Measurements from ENCODE around the gene PHF12.

The PHF12 gene

DNA sequence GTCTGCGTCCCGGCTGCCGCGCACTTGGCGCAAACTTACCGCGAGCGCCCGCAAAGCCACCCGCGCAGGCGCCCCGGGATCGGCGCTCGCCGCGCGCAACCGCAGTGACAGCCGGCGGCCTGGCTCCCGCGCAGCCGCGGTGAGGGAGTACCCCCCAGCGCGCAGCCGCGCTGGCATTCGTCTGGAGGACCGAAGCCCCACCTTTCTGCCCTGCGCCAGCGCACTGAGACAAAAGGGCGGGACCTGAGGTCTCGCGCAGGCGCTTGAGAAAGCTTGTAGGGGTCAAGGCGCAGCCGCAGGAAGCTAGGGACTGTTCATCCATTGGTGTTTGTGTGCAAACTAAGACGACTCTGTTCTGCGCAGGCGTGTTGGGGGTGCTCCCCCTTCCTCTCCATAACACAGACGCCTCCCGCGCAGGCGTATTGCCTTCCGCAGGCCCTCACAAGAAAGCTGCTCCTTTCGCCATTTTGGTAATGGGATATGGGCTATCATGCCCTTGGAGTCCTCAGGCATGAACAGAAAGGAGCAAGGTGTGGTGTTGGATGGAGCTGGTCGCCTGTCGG, at the start of gene PHF12:
PHF12 (minus strand) TSS at position 91 of the 563 bp plus-strand sequence. CDS start 558 bp downstream, outside the sequence.
- peak; percentile 99 for DNase-seq

GRCh38 chr17:29000973-29001372, 49.7 kb upstream of the PHF12 start:
- DNase-seq, result no peak

- no peak for DNase-seq
Measured at GRCh38 chr17:28999206-28999605, 47.9 kb upstream of the PHF12 start.

GRCh38 chr17:28997806-28998205, 46.5 kb upstream of the PHF12 start:
- peak; percentile 10 for DNase-seq

- DNase-seq, result no peak
Measured at GRCh38 chr17:28996554-28997096, 45.3 kb upstream of the PHF12 start.

DNA sequence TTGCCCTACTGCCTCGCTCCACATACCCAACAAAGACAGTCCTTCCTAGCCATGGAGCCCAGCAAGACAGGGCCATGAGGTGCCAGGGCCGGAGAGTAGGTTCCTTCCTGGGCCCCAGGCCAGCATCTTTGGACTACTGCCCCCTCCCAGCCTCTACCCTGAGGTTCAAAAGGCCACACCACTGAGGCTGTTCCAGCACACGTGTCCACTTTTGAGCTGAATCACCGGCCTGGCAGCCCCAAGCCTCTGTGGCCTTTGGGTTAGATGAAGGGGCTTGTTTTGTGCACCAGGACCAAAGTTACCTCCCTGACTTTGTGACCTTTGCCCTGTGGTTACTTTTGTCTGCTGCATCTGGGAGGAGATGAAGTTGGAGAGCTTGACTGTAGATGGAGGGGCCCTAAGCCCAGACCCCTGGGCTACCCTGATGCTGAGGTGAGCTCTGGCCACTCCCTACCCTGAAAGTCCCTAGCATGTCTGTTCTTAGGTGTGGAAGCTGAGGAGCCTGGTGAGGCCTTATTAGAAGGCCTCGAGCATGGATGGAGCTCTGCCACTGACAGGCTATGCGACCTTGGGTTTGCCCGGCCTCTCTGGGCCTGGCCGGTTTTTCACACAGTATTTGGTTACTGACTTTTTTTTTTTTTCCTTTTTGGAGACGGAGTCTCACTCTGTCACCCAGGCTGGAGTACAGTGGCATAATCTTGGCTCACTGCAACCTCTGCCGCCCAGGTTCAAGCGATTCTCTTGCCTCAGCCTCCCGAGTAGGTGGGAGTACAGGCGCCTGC, 42.5 kb upstream of the PHF12 start:
- DNase-seq, result no peak

DNA sequence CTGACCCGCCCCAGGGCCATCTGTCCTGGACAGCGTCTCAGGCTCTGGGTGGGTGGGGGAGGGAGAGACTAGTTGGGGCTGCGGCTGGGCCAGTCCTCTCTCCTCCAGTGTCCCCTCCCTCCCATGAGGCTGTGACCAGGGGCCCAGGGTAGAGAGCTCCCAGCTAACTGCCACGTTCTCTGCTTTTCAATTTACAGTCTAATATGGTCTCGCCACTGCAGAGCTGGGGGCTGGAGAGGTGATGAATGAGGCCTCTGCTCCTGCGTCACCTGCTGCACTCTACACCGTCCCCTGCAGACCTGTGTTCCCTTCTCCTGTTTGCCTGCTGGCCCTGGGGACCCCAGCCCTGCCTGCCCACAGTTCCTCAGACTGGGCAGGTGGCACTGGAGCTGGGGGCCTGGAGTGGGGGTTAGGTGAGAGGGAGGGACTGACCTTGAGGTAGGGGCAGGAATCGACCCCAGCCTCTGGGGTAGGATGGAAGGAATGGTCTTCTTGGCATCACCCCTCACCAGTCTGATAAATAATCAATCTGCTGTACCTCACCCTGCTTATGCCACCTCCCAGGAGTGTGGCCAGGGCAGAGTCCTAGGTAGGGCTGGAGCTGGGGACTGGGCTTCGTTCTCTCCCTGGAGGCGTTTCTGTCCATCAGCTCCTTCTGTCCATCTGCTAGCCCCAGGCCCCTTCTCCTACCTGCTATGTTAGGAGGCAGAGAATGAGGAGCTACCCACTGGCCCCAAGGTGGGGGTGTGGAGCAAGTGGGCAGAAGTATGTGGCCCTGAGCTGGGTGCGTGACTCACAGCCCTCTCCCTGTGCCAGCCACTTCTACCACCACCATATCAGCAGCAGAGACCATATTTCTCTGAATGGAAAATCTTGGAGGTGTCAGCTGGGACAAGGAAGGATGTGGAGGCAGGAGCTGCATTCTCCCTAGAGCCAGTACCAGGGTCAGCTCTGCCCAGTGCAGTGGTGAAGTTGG, 41.6 kb upstream of the PHF12 start:
- no peak for DNase-seq

- DNase-seq, result no peak
Measured at GRCh38 chr17:28992185-28992584, 40.9 kb upstream of the PHF12 start.

- no peak for DNase-seq
Measured at GRCh38 chr17:28991779-28992178, 40.5 kb upstream of the PHF12 start.

- no peak for DNase-seq
Measured at GRCh38 chr17:28989028-28989427, 37.7 kb upstream of the PHF12 start.

- DNase-seq, result no peak
Measured at GRCh38 chr17:28988475-28988874, 37.2 kb upstream of the PHF12 start.

DNA sequence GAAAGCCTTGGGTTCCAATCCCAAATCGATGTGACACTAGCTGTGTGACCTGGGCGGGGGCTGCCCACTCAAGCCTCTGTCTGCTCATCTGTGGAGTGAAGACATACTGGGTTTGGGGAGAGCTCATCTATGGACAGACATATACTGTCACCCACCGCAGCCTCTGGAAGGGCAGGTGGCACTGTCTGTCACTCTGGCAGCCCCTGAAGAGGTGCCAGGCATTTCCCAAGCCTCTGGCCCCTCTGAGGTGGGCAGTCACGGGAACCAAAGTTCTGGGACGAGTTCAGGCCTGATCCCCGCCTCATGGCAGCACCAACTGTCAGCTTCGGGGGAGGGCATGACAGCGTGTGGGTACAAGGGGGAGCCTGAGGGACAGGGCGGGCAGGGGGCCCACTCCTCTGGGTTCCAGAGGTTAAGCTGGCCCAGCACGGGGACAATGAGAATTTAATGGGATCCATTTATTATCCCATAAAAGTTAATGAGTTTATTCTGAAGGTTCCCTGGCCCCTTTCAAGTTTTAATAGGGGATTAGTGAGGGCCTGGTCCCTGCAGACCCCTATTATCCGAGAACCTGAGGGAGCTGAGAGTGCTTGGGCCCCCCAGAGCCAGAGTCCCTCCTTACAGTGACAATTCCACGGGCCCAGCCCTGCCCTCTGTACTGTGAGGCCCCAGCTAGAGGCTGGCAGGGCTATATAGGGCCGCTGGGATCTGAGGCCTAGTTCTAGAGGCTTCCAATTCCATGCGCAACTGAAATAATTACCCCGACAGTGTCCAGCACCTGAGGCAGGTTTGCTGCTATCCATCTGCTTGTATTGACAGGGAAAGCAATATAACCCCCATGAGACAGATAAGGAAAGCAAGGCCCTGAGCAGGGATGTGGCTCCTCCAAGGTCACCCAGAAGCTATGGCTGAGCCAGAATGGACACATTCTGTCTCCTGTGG, 35.7 kb upstream of the PHF12 start:
- DNase-seq, result no peak

- DNase-seq, result no peak
Measured at GRCh38 chr17:28985950-28986713, 34.8 kb upstream of the PHF12 start.

DNA sequence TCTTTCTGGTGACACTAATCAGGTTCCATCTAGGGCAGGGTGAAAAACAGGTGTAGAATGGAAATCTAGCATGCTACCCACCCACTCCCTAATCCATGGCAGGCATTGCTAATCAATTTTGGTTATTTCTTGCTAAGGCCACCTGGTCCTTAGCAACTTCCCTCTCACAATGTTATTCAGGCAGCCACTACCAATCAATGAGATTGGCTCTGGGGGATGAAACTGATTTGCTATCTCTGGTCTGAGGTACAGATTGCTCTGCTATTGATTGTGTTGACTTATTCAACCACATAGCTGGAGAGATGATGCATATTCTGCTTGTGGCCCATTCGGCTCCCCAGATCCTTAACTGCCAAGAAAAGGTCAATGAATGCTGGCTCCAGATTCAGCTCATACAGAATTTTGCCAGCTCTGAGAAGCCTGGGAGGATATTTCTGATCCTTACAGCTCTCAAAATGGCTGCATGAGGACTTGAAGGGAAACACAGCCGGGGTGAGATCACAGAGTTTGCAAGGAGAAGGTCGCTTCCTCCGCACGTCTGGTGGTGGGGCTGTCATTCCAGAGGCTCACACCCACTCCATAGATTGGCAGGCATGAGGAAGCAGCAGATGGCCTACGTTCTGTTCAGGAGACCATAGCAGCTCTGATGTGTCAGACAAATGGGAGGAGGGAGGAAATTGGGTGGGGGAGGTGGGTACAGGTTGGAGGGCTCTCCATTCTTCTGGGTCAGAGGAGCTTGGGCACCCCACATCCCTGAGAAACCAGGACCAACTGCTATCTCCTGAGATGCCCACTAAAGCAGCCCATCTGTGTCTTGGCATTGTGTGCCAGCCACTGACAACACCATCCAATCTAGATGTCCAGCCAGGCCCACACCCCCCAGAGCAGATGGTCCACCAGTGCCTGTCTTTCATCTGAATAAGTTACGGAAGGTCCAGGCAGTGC, 32.2 kb upstream of the PHF12 start:
- no peak for DNase-seq

GRCh38 chr17:28982131-28982793, 30.9 kb upstream of the PHF12 start:
- no peak for DNase-seq

DNA sequence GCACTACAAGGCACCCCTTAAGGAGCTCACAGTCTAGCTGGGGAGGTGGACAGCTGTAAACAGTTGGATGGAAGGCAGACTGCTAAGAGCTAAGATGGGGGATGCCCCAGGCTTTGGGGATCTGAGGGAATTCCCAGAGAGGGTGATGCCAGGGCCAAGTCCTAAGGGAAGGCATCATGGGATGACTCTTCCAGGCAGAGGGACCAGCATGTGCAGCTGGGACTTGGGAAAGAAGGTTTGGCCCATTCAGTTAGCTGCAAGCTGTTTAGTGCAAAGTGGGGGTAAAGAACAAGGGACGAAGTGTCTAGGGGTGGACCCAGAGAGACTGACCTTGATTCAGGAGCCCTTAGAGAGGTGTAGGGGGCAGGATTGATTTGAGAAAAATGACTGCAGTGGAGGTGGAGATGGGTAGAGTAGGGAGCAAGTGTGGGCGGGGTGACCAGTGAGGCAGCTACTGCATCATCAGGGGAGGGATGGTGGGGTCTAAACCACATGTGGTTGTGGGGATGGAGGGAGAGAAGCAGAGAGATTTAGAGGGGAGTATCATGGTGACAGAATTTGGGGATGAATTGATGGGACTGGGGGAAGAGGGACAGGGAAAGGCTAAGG, 27.1 kb upstream of the PHF12 start:
- DNase-seq, result no peak

- no peak for DNase-seq
Measured at GRCh38 chr17:28977659-28978355, 26.5 kb upstream of the PHF12 start.

- no peak for DNase-seq
Measured at GRCh38 chr17:28975646-28976045, 24.3 kb upstream of the PHF12 start.
